GM12891 (cell line): Measurements from ENCODE around the gene CLEC11A.
"Not testable (repeated sequence)": the region's sequence is repeated elsewhere in the genome, so short reads cannot be mapped to it uniquely, and the experiment has no call there.

Experiments
- DNase-seq: peaks from one replicate; pipeline ENCODE4 v3.0.0; 2011; ENCODE audit warnings: low spot score; ENCODE audit not compliant: insufficient read length
- FAIRE-seq: peaks from 2 replicates; lab custom pipeline; 2011; peaks lifted over from hg19 to GRCh38; lab: Jason Lieb, UNC
- PAX5 ChIP-seq: IDR thresholded peaks from 2 replicates; pipeline ENCODE4 v1.6.1; 2011; ENCODE audit warnings: low read length, moderate library complexity, mild to moderate bottlenecking; ENCODE audit not compliant: insufficient read depth, severe bottlenecking
- POLR2A ChIP-seq: IDR thresholded peaks from 2 replicates; pipeline ENCODE4 v1.6.1; 2011; ENCODE audit warnings: low read depth, low read length, control low read depth
- POLR2AphosphoS5 ChIP-seq: IDR thresholded peaks from 2 replicates; pipeline ENCODE4 v1.6.1; 2011; ENCODE audit warnings: low read depth, low read length, control low read depth
- POU2F2 ChIP-seq: IDR thresholded peaks from 2 replicates; pipeline ENCODE4 v1.6.1; 2011; ENCODE audit warnings: low read depth, mild to moderate bottlenecking, control low read depth, low read length, moderate library complexity
- SPI1 ChIP-seq: IDR thresholded peaks from 2 replicates; pipeline ENCODE4 v1.6.1; 2011; ENCODE audit warnings: low read depth, low read length, control low read depth
- TAF1 ChIP-seq: IDR thresholded peaks from 2 replicates; pipeline ENCODE4 v1.6.1; 2011; ENCODE audit warnings: low read depth, low read length, control low read depth

CLEC11A gene

GRCh38 chr19:50753879-50754278 lies 30.7 kb downstream of the CLEC11A start:
- FAIRE-seq (no peak), DNase-seq (no peak)
- TF ChIP-seq POLR2AphosphoS5: no peak
- no peak for TF ChIP-seq PAX5
- no peak for TF ChIP-seq POU2F2
- TF ChIP-seq POLR2A: no peak
- no peak for TF ChIP-seq TAF1
- no peak for TF ChIP-seq SPI1

- FAIRE-seq, DNase-seq: not testable (repeated sequence)
Measured at GRCh38 chr19:50756244-50756643, 33.1 kb downstream of the CLEC11A start.

- DNase-seq, FAIRE-seq: not testable (repeated sequence)
Measured at GRCh38 chr19:50757624-50758023, 34.5 kb downstream of the CLEC11A start.

GRCh38 chr19:50759076-50759475 lies 35.9 kb downstream of the CLEC11A start:
- not testable (repeated sequence) for DNase-seq, FAIRE-seq

- FAIRE-seq (no peak), DNase-seq (no peak)
- no peak for TF ChIP-seq POLR2AphosphoS5
Measured at GRCh38 chr19:50759886-50760285, 36.7 kb downstream of the CLEC11A start.

GRCh38 chr19:50761501-50761900 lies 38.3 kb downstream of the CLEC11A start:
- not testable (repeated sequence) for DNase-seq, FAIRE-seq

- not testable (repeated sequence) for FAIRE-seq
Measured at GRCh38 chr19:50763521-50763920, 40.4 kb downstream of the CLEC11A start.

GRCh38 chr19:50764409-50764808 lies 41.2 kb downstream of the CLEC11A start:
- FAIRE-seq: no peak
- no peak for TF ChIP-seq PAX5
- TF ChIP-seq POLR2AphosphoS5: no peak
- no peak for TF ChIP-seq TAF1
- DNase-seq: no peak

More at GRCh38 chr19:50763521-50763920, 40.4 kb downstream of the CLEC11A start:
- DNase-seq: not testable (repeated sequence)

GRCh38 chr19:50766746-50767145 lies 43.6 kb downstream of the CLEC11A start:
- FAIRE-seq, DNase-seq: not testable (repeated sequence)

- FAIRE-seq, DNase-seq: not testable (repeated sequence)
Measured at GRCh38 chr19:50767263-50767662, 44.1 kb downstream of the CLEC11A start.

- no peak for FAIRE-seq
- TF ChIP-seq POU2F2 (no peak), PAX5 (no peak), SPI1 (no peak), POLR2A (no peak), TAF1 (no peak), POLR2AphosphoS5 (no peak)
- DNase-seq: no peak
Measured at GRCh38 chr19:50768277-50768676, 45.1 kb downstream of the CLEC11A start.

- not testable (repeated sequence) for DNase-seq, FAIRE-seq
Measured at GRCh38 chr19:50770164-50770563, 47.0 kb downstream of the CLEC11A start, which contains the start of gene GPR32. Gene GPR32, plus strand, starts transcription at chr19:50770464. Its CDS starts 137 bp downstream, at chr19:50770601.

- no peak for DNase-seq
Measured at GRCh38 chr19:50770888-50771287, 47.7 kb downstream of the CLEC11A start.

More at GRCh38 chr19:50770888-50771287, 47.7 kb downstream of the CLEC11A start:
- no peak for TF ChIP-seq TAF1
- no peak for TF ChIP-seq POLR2A
- no peak for TF ChIP-seq PAX5
- no peak for TF ChIP-seq POU2F2
- no peak for TF ChIP-seq SPI1
- TF ChIP-seq POLR2AphosphoS5: no peak
- FAIRE-seq: no peak
